H1 (cell line): ENCODE data around the gene SPINT2. TPM values are rescaled to one million over a fixed set of nuclear protein-coding genes. Genes with fewer than 3 reads are reported as not detected.

ENCODE experiments used
- CTCF ChIA-PET: fragments of 300-600 bp; sonication (Branson Sonifier 250); formaldehyde crosslinking; loops from one replicate; lab custom pipeline; 2021; ENCODE audit not compliant: partially characterized antibody; lab: Charles Lee
- POLR2A ChIA-PET: fragments of 300-600 bp; sonication (Branson Sonifier 250); formaldehyde crosslinking; loops from one replicate; lab custom pipeline; 2021; ENCODE audit warnings: inconsistent platforms; ENCODE audit not compliant: partially characterized antibody; lab: Charles Lee
- DNase-seq, 2 experiments: peaks; one replicate each; pipeline versions ENCODE4 v3.0.0 to v3.0.0-alpha.2; 2010 to 2022; ENCODE audit warnings: low spot score in 2 of 2, low read depth in 1 of 2, mixed read lengths in 1 of 2
- FAIRE-seq: peaks from 2 replicates; lab custom pipeline; 2011; peaks lifted over from hg19 to GRCh38; lab: Jason Lieb, UNC
- H2AFZ ChIP-seq: 2 replicates; pipeline ENCODE4 v1.8.1; 2012; ENCODE audit warnings: low read length, inconsistent platforms
- H2AK5ac ChIP-seq: 2 replicates; pipeline ENCODE4 v1.6.1; 2013; ENCODE audit warnings: low read depth, low read length
- H2BK120ac ChIP-seq: replicated peaks from 2 replicates; pipeline ENCODE3; 2013; ENCODE audit warnings: low read depth, low read length, inconsistent platforms
- H2BK12ac ChIP-seq: 2 replicates; pipeline ENCODE4 v1.6.1; 2013; ENCODE audit warnings: low read depth, low read length
- H2BK15ac ChIP-seq: 2 replicates; pipeline ENCODE4 v1.6.1; 2013; ENCODE audit warnings: low read length
- H2BK20ac ChIP-seq: 2 replicates; pipeline ENCODE4 v1.6.1; 2013; ENCODE audit warnings: low read length
- H2BK5ac ChIP-seq: 2 replicates; pipeline ENCODE4 v1.6.1; 2013; ENCODE audit warnings: low read depth, low read length
- H3K14ac ChIP-seq: 2 replicates; pipeline ENCODE4 v1.6.1; 2013; ENCODE audit warnings: inconsistent platforms; ENCODE audit not compliant: insufficient read length
- H3K18ac ChIP-seq: 2 replicates; pipeline ENCODE4 v1.6.1; 2013; ENCODE audit warnings: low read length; ENCODE audit errors: extremely low read depth
- H3K23ac ChIP-seq: 2 replicates; pipeline ENCODE4 v1.6.1; 2013; ENCODE audit warnings: inconsistent platforms; ENCODE audit not compliant: insufficient read length
- H3K23me2 ChIP-seq: 2 replicates; pipeline ENCODE4 v1.6.1; 2013; ENCODE audit warnings: low read depth, low read length
- H3K27ac ChIP-seq: 2 replicates; pipeline ENCODE4 v1.6.1; 2011; ENCODE audit warnings: low read depth, low read length, inconsistent platforms
- H3K27me3 ChIP-seq, 4 experiments: replicated peaks in 1 of 4; 1 replicate in 1 of 4; 2 replicates in 3 of 4; pipeline versions ENCODE4 v1.6.1 to v1.8.1; 2011 to 2013; ENCODE audit warnings: low read length in 3 of 4, mild to moderate bottlenecking in 3 of 4, inconsistent platforms in 2 of 4, mixed read lengths in 2 of 4, moderate library complexity in 1 of 4; ENCODE audit not compliant: control insufficient read depth in 3 of 4, insufficient read depth in 3 of 4; ENCODE audit errors: extremely low read depth in 1 of 4
- H3K36me3 ChIP-seq, 4 experiments: 2 replicates each; pipeline versions ENCODE4 v1.6.1 to v1.8.1; 2011 to 2013; ENCODE audit warnings: mild to moderate bottlenecking in 4 of 4, low read length in 3 of 4, moderate library complexity in 2 of 4, control low read depth in 1 of 4, inconsistent platforms in 1 of 4; ENCODE audit not compliant: insufficient read depth in 4 of 4, control insufficient read depth in 2 of 4
- H3K4ac ChIP-seq: replicated peaks from 2 replicates; pipeline ENCODE3; 2013; ENCODE audit warnings: low read length, low read depth, mixed read lengths, inconsistent platforms; ENCODE audit not compliant: insufficient read length
- H3K4me1 ChIP-seq, 4 experiments: replicated peaks in 1 of 4; 1 replicate in 1 of 4; 2 replicates in 3 of 4; pipeline versions ENCODE4 v1.6.1 to v1.8.1; 2011 to 2013; ENCODE audit warnings: low read length in 3 of 4, inconsistent platforms in 2 of 4, mixed read lengths in 1 of 4; ENCODE audit not compliant: insufficient read depth in 4 of 4, control insufficient read depth in 3 of 4
- H3K4me2 ChIP-seq, 2 experiments: 2 replicates each; pipeline versions ENCODE4 v1.6.1 to v1.8.1; 2011 to 2013; ENCODE audit warnings: low read depth in 2 of 2, low read length in 2 of 2, control low read depth in 1 of 2, inconsistent platforms in 1 of 2, mild to moderate bottlenecking in 1 of 2; ENCODE audit not compliant: insufficient read depth in 1 of 2
- H3K4me3 ChIP-seq, 4 experiments: fragments of 200-600, 300-600 bp in 1 of 4; sonication (generic), shearing (Covaris generic), sonication (Bioruptor Twin) in 1 of 4; 2 replicates each; pipeline versions ENCODE4 v1.5.1 to v1.8.1; 2011 to 2016; ENCODE audit warnings: low read length in 4 of 4, low read depth in 3 of 4, control low read depth in 2 of 4, inconsistent platforms in 2 of 4, mild to moderate bottlenecking in 2 of 4, mixed read lengths in 1 of 4, moderate library complexity in 1 of 4; ENCODE audit not compliant: insufficient read depth in 2 of 4; ENCODE audit errors: extremely low read depth in 1 of 4
- H3K56ac ChIP-seq: replicated peaks from 2 replicates; pipeline ENCODE3; 2013; ENCODE audit warnings: low read depth, mild to moderate bottlenecking, mixed read lengths, low read length, inconsistent platforms; ENCODE audit not compliant: insufficient read length
- H3K79me1 ChIP-seq: 2 replicates; pipeline ENCODE4 v1.6.1; 2013; ENCODE audit warnings: low read depth, low read length, control low read depth
- H3K79me2 ChIP-seq, 2 experiments: 2 replicates each; pipeline versions ENCODE4 v1.6.1 to v1.8.1; 2012 to 2013; ENCODE audit warnings: low read length in 2 of 2, mild to moderate bottlenecking in 2 of 2, inconsistent platforms in 1 of 2; ENCODE audit not compliant: insufficient read depth in 2 of 2, control insufficient read depth in 1 of 2
- H3K9ac ChIP-seq, 4 experiments: replicated peaks in 1 of 4; 1 replicate in 1 of 4; 2 replicates in 3 of 4; pipeline versions ENCODE4 v1.6.1 to v1.8.1; 2011 to 2013; ENCODE audit warnings: low read depth in 3 of 4, low read length in 3 of 4, control low read depth in 2 of 4, mild to moderate bottlenecking in 2 of 4, moderate library complexity in 2 of 4, inconsistent platforms in 1 of 4; ENCODE audit errors: extremely low read depth in 1 of 4
- H3K9me3 ChIP-seq, 2 experiments: 2 replicates each; pipeline versions ENCODE4 v1.6.1 to v1.8.1; 2012 to 2013; ENCODE audit warnings: mild to moderate bottlenecking in 2 of 2, moderate library complexity in 2 of 2, control low read depth in 1 of 2, inconsistent platforms in 1 of 2, low read depth in 1 of 2, low read length in 1 of 2, mixed read lengths in 1 of 2; ENCODE audit not compliant: insufficient read depth in 2 of 2
- H4K20me1 ChIP-seq, 2 experiments: replicated peaks in 1 of 2; 2 replicates each; pipeline versions ENCODE3 to v1.8.1; 2011 to 2013; ENCODE audit warnings: inconsistent platforms in 2 of 2, low read length in 2 of 2, mild to moderate bottlenecking in 1 of 2; ENCODE audit not compliant: insufficient read depth in 2 of 2, control insufficient read depth in 1 of 2
- H4K5ac ChIP-seq: 2 replicates; pipeline ENCODE4 v1.6.1; 2013; ENCODE audit warnings: low read length, low read depth, mixed read lengths, inconsistent platforms; ENCODE audit not compliant: insufficient read length
- H4K8ac ChIP-seq: 2 replicates; pipeline ENCODE4 v1.8.0; 2013; ENCODE audit warnings: mild to moderate bottlenecking, moderate library complexity, low read length, inconsistent platforms; ENCODE audit not compliant: insufficient read depth; ENCODE audit errors: extremely low read depth
- H4K91ac ChIP-seq: replicated peaks from 2 replicates; pipeline ENCODE3; 2013; ENCODE audit warnings: low read length, mixed read lengths, inconsistent platforms; ENCODE audit not compliant: insufficient read length
- GTF2F1 ChIP-seq: IDR thresholded peaks from 2 replicates; pipeline ENCODE4 v1.6.1; 2012; ENCODE audit warnings: low read depth, low read length, improper control_type of control experiment, borderline replicate concordance
- RBBP5 ChIP-seq: IDR thresholded peaks from 2 replicates; pipeline ENCODE4 v1.7.1; 2012; ENCODE audit warnings: low read depth, mild to moderate bottlenecking, inconsistent platforms, low read length, moderate library complexity, borderline replicate concordance
- WGBS, 2 experiments: shearing (Covaris generic) in 1 of 2; methylation state at CpG; one replicate each; pipeline versions ENCODE4 v1.1.6 to v1.1.7; 2013 to 2015; ENCODE audit warnings: low lambda C conversion rate in 2 of 2, mixed read lengths in 2 of 2, inconsistent platforms in 1 of 2, low coverage in 1 of 2, missing lambda C conversion rate in 1 of 2; ENCODE audit not compliant: insufficient replicate concordance in 2 of 2, insufficient coverage in 1 of 2, insufficient read length in 1 of 2; ENCODE audit errors: extremely low coverage in 1 of 2, missing lambda C conversion rate in 1 of 2; 5-methylcytosine and 5-hydroxymethylcytosine counted together
- polyA plus RNA-seq, 7 experiments: library from polyadenylated mRNA; depleted of rRNA in 3 of 7; stranded (reverse) in 5 of 7; unstranded in 2 of 7; fragments of >200 nt in 5 of 7; fragments of 200-250 nt in 2 of 7; gene quantifications; 1 replicate in 5 of 7; 2 replicates in 1 of 7; 4 replicates in 1 of 7; pipeline versions ENCODE4 v1.2.1 to v1.2.3, GENCODE V29; 2011 to 2013; ENCODE audit warnings: missing spikeins in 2 of 7, mixed read lengths in 2 of 7
- total RNA-seq: library from RNA; stranded (reverse); fragmentation: NEBNext Ultra II Directional; extraction: Animal tissue kit (Norgen Biotek cat#: 25700); gene quantifications from 2 replicates; pipeline ENCODE4 v1.2.1, GENCODE V29; 2021

The SPINT2 gene
- total and polyA plus RNA-seq, 2 of the 8 experiments (the other 6 are each of a cell fraction or from before 2014, with no cell fraction given) = 294 to 296 TPM

DNA sequence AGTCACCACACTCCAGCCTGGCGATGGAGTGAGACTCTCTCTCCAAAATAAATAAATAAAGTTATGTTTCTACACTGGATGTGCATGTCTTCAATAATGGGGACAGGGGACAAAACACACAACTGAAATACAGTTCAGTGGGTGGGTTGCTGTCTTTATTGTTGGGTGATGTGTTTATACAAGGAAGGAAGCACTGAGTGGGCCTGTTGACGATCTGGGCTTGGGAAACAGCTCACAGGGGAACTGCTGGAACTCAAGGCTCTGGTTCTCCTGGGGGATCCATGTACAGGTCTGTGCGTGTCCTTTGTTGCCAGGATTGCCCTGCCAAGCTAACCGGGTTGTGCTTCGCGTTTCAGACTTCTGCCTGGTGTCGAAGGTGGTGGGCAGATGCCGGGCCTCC lies 18.9 kb downstream of the SPINT2 start:
- no peak for FAIRE-seq
- H2AK5ac ChIP-seq = no peak overlapping the region
- H2BK15ac ChIP-seq = no peak overlapping the region
- no peaks in the 10 kb centered on the region for H3K9me3 ChIP-seq
- no peak overlapping the region for H2AFZ ChIP-seq
- no peak overlapping the region for H2BK120ac ChIP-seq
- H4K5ac ChIP-seq = no peak overlapping the region
- WGBS, 2 experiments = 99% methylated on average over 8 of the region's 8 CpGs; no CpG with 5 or more reads in 1 of the 2 experiments
- H3K23ac ChIP-seq = no peak overlapping the region
- peaks cover 22% of the 10 kb centered on the region for H3K79me1 ChIP-seq
- H2BK12ac ChIP-seq = no peak overlapping the region
- H4K20me1 ChIP-seq = peaks cover 18 to 31% of the 10 kb centered on the region in 2 experiments
- no peak overlapping the region for H2BK20ac ChIP-seq
- H2BK5ac ChIP-seq = no peak overlapping the region
- no peaks in the 10 kb centered on the region for H3K4me1 ChIP-seq
- H3K4ac ChIP-seq = no peak overlapping the region
- no peaks in the 10 kb centered on the region for H3K23me2 ChIP-seq
- H3K27ac ChIP-seq = no peak overlapping the region
- H3K27me3 ChIP-seq = no peaks in the 10 kb centered on the region
- POLR2A ChIA-PET = interaction anchor here (1.5 kb wide), 1 partner anchor 19 kb away, joined by 9 read pairs; the partner anchor contains the start of gene SPINT2
- peaks cover 3 to 32% (median 11%) of the 10 kb centered on the region in 4 experiments; a peak in 7 of 8 replicates for H3K36me3 ChIP-seq
- H3K14ac ChIP-seq = no peak overlapping the region
- H4K8ac ChIP-seq = no peak overlapping the region; the same call in 1 of the 2 replicates
- DNase-seq = no peak
- no peak overlapping the region for H3K56ac ChIP-seq
- no peak overlapping the region for H3K4me2 ChIP-seq
- peaks cover 6 to 46% of the 10 kb centered on the region in 2 experiments for H3K79me2 ChIP-seq
- no peak overlapping the region for H3K18ac ChIP-seq
- TF ChIP-seq RBBP5 (no peak), GTF2F1 (no peak)
- H3K4me3 ChIP-seq = no peak overlapping the region
- H3K9ac ChIP-seq = no peak overlapping the region
- CTCF ChIA-PET = interaction anchor here (1.0 to 1.4 kb wide), 5 partner anchors 10 to 43 kb away, joined by 3 to 6 read pairs (median 4); no protein-coding TSS in a partner anchor
- H4K91ac ChIP-seq = no peak overlapping the region
